GM11168 (cell line): ENCODE measurements around the gene PC.
"Not testable (repeated sequence)": the region's sequence is repeated elsewhere in the genome, so short reads cannot be mapped to it uniquely, and the experiment has no call there.

Source experiments
- in situ Hi-C: fragments of 300-500 bp; cut with MboI; formaldehyde crosslinking; loops from one replicate; pipeline ENCODE4 v1.12.0; 2022; ENCODE audit warnings: low sequenced_read_pairs; ENCODE audit not compliant: unreplicated experiment

The PC gene

DNA sequence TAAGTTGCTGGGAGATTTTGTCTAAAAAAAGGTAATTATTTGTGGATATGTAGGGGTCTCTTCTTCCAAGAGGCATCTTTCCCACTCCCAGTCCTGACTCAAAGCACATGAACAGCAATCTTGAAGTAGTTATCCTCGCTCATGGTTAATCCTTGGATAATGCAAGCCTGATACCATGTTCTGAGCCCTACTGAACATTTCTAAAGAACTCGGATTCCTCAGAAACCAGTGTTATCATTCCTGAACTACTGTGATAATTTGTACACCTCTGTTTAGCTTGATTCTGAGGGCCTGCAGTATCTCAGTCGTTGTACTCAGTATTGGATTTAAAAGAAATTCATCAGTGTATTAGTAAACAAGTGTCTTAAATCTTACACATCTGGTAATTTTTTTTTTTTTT lies 137.3 kb downstream of the PC start:
- in situ Hi-C loops = no loop called here

DNA sequence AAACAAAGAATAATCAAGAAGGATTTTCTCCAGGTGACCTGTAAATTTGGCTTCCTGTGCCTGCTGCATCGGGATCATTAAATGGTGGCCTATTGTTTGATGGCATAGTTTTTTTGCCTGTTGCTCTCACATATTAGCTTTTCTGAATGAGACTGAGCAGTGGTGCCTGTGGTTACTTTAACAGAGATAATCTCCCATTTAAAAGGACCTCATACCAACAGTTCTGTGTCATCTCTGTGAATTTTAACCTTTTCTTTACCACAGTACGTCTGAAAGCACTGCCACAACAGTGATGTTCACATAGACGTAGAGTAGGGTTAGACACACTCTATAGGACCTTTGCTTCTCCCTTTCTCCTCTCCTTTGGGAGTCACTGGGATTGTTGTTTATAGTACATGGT lies 137.8 kb downstream of the PC start:
- in situ Hi-C loops = no loop called here

DNA sequence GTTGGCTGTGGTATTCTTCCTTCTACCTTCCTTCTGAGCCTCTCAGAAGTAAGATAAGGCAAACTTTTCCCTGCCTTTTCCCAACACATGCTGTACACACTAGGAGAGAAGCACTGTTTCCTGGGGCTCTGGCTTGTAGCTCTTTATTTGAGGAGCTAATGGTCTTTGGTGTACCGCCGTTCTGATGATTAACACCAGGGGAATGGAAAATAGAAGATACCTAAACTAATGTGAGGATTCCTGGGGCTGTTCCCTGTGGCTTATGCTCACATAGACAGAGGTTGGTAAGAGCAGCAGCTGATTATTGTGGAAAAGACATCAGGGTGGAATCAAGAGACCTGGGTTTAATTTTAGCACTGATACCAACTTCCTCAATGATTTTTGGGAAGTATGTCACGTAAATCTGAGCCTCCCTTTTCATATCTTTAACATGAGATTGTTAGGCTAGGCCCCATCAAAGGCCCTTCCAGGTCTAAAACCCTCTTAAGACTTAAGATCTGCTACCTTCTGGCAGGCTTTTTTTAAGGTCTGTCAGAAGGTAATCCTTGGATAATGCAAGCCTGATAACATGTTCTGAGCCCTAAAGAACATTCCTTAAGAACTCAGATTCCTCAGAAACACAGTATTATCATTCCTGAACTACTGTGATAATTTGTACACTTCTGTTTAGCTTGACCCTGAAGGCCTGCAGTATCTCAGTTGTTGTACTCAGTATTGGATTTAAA lies 139.8 kb downstream of the PC start:
- in situ Hi-C loops = no loop called here

DNA sequence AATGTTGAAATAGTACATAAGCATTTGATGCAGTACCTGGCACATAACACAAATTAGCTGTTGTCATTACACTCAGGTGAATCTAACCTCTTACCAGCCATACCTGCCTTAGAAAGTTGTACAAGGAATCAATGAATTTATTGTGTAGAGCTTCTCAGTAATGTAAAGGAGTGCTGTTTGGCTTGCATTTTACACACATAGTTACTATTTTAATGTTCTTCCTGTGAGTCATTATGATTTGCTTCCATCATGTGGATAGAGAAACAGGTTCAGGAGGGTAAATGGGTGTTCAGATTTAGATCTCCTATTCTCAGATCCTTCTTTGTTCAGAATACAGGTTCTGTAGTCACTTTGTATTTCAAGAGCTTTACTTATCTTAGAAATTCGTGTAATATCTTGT lies 142.5 kb downstream of the PC start:
- in situ Hi-C loops = no loop called here

DNA sequence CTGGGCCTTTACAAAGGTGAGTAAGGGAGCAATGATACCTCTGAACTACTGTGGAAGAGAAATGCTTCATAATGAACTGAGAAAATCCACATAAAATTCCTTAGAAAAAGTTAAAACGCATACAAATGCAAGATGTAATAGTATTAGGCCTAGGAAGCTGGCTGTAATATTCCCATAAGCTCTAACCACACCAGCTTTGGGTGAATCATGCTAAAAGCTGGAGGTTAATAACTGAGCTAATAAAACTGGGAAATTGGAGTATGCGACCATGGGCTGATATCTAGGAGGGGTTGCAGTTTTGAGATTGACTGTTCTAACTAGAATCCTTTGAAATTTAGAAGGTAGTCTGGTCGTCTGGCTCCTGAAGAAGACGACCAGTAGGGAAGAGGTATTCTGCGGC lies 143.5 kb downstream of the PC start:
- in situ Hi-C loops = no loop called here

DNA sequence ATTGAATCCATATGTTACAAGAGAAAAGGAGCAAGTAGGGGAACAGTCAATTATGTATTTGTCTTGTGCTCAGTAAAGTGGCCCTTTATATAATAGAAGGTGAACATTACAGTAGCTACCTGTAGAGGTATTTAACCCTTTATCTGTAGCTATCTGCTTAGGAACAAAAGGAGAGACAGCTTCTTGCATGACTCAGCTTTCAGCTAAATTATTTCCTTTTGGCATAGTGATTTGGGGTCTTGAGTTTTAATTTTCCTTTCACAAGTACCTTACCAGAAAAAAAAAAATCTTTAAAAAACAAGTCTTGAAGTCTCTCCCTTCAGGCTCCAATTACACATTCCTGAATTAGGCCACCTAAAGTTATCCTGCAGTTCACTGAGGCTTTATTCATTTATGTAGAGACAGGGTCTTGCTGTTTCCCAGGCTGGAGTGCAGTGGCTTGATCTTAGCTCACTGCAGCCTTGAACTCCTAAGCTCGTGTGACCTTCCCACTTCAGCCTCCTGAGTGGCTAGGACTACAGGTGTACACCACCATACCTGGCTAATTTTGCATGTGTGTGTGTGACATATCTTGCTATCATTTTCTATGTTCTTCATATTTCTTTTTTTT lies 147.5 kb downstream of the PC start:
- in situ Hi-C loops = no loop called here

DNA sequence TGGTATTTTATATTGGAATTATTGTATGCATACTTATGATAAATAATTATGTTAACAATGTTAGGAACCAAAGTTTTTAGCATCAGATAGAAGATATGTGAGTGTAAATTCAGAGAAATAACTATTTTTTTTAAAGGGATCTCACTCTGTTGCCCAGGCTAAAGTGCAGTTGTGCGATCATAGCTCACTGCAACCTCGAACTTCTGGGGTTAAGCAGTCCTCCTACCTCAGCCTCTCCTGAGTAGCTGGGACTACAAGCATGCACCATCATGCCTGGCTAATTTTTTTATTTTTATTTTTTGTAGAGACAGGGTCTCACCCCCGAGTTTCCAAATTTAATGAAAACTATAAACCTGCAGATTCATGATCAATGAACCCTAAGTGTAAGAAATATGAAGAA lies 148.6 kb downstream of the PC start:
- in situ Hi-C loops = no loop called here

DNA sequence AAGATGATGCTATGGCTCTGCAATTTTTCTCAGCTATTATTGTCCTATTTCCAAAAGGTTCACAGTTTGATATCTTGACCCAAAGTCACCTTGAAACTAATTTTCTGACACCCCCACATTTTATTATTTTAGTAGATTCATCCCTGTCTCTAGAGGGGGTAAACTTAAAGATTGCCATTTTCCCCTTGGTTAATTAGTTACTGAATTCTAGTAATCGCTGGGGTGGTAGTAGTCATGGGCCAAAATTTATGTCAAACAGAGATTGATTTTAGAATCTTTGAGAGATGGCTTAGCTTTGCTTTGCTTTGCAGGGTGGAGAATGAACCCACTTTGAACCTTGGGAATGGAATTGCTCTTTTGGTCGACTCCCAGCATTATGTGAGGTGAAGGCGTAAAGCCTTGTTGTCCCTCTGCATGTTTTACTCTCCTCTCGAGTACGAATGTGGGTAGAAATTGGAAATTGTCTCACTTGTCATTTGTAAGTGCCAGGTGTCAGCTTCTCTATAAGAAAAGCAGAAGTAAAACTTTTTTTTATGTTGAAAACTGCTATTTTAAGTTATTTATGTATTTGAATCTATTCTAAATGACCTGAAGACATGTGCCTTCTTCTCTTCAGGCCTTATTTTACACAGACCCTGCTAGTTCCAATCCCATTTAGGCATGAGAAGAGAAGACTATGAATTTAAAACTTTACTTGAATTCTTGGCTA lies 157.3 kb downstream of the PC start:
- in situ Hi-C loops = no loop called here

DNA sequence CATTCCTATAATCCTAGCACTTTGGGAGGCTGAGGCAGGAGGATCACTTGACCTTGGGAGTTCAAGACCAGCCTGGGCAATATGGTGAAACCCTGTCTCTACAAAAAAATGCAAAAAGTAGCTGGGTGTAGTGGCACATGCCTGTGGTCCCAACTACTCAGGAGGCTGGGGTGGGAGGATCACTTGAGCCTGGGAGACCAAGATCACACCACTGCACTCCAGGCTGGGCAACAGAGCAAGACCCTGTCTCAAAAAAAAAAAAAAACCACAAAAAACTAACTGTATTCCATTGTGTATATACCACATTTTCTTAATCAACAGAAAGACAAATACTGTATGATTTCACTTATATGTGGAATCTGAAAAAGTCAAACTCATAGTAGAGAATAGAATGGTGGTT lies 158.4 kb downstream of the PC start:
- in situ Hi-C loops = not testable (repeated sequence)
